Neuronal stem cell (in vitro differentiated cells): ENCODE results near the gene TYW1.
"Not testable (repeated sequence)": the region's sequence is repeated elsewhere in the genome, so short reads cannot be mapped to it uniquely, and the experiment has no call there.

Experiments used
- DNase-seq: peaks from one replicate; pipeline ENCODE4 v3.0.0-alpha.2; 2013; ENCODE audit warnings: low spot score
- H2AFZ ChIP-seq: one replicate; pipeline ENCODE4 v1.6.1; 2013; ENCODE audit warnings: mild to moderate bottlenecking, low read length, inconsistent platforms
- H2AK5ac ChIP-seq: 2 replicates; pipeline ENCODE4 v1.6.1; 2013; ENCODE audit warnings: low read depth, mild to moderate bottlenecking, inconsistent platforms, low read length, moderate library complexity, mixed read lengths
- H2BK120ac ChIP-seq: 2 replicates; pipeline ENCODE4 v1.6.1; 2013; ENCODE audit warnings: low read depth, mild to moderate bottlenecking, inconsistent platforms, low read length, moderate library complexity, mixed read lengths
- H2BK12ac ChIP-seq: one replicate; pipeline ENCODE4 v1.6.1; 2013; ENCODE audit warnings: low read length, inconsistent platforms
- H2BK15ac ChIP-seq: 2 replicates; pipeline ENCODE4 v1.6.1; 2013; ENCODE audit warnings: mild to moderate bottlenecking, low read length, inconsistent platforms, mixed read lengths
- H2BK5ac ChIP-seq: one replicate; pipeline ENCODE4 v1.6.1; 2013; ENCODE audit warnings: inconsistent platforms, mild to moderate bottlenecking, low read length, moderate library complexity
- H3K14ac ChIP-seq: one replicate; pipeline ENCODE4 v1.6.1; 2013; ENCODE audit warnings: low read length, inconsistent platforms
- H3K18ac ChIP-seq: 2 replicates; pipeline ENCODE4 v1.6.1; 2013; ENCODE audit warnings: low read length, inconsistent platforms
- H3K23ac ChIP-seq: 2 replicates; pipeline ENCODE4 v1.6.1; 2013; ENCODE audit warnings: low read depth, mild to moderate bottlenecking, mixed read lengths, low read length, inconsistent platforms; ENCODE audit not compliant: poor library complexity
- H3K27ac ChIP-seq: replicated peaks from 3 replicates; pipeline ENCODE4 v1.5.1; 2013; ENCODE audit warnings: low read length, inconsistent platforms
- H3K27me3 ChIP-seq, 3 experiments: 2 replicates each; pipeline ENCODE4 v1.6.1; 2013; ENCODE audit warnings: low read length in 3 of 3, mild to moderate bottlenecking in 2 of 3, inconsistent platforms in 1 of 3, low read depth in 1 of 3, mixed read lengths in 1 of 3, moderate library complexity in 1 of 3; ENCODE audit not compliant: control insufficient read depth in 3 of 3, insufficient read depth in 3 of 3
- H3K36me3 ChIP-seq, 2 donors: replicated peaks in 1 of 2; 2 replicates each; pipeline ENCODE4 v1.6.1; 2013; ENCODE audit warnings: low read length in 2 of 2; ENCODE audit not compliant: control insufficient read depth in 2 of 2, insufficient read depth in 2 of 2
- H3K4ac ChIP-seq: 2 replicates; pipeline ENCODE4 v1.6.1; 2013; ENCODE audit warnings: inconsistent platforms, mild to moderate bottlenecking, low read length, moderate library complexity
- H3K4me1 ChIP-seq, 2 donors: 1 replicate in 1 of 2; 2 replicates in 1 of 2; pipeline ENCODE4 v1.6.1; 2013; ENCODE audit warnings: low read length in 2 of 2, low read depth in 1 of 2; ENCODE audit not compliant: control insufficient read depth in 2 of 2, insufficient read depth in 1 of 2
- H3K4me2 ChIP-seq: one replicate; pipeline ENCODE4 v1.6.1; 2013; ENCODE audit warnings: mild to moderate bottlenecking, low read length, inconsistent platforms; ENCODE audit not compliant: insufficient read depth, poor library complexity, severe bottlenecking
- H3K4me3 ChIP-seq, 2 donors: 2 replicates each; pipeline ENCODE4 v1.5.1; 2013; ENCODE audit warnings: low read length in 2 of 2, mild to moderate bottlenecking in 2 of 2, inconsistent platforms in 1 of 2, moderate library complexity in 1 of 2
- H3K79me1 ChIP-seq: one replicate; pipeline ENCODE4 v1.6.1; 2013; ENCODE audit warnings: low read depth, mild to moderate bottlenecking, inconsistent platforms, low read length, moderate library complexity
- H3K9ac ChIP-seq: one replicate; pipeline ENCODE4 v1.6.1; 2013; ENCODE audit warnings: mild to moderate bottlenecking, low read depth, low read length, inconsistent platforms; ENCODE audit not compliant: poor library complexity
- H3K9me3 ChIP-seq, 2 donors: replicated peaks in 1 of 2; 2 replicates each; pipeline versions ENCODE3 to v1.6.1; 2013; ENCODE audit warnings: low read length in 2 of 2, mild to moderate bottlenecking in 2 of 2, inconsistent platforms in 1 of 2, low read depth in 1 of 2, mixed read lengths in 1 of 2, moderate library complexity in 1 of 2; ENCODE audit not compliant: control insufficient read depth in 2 of 2, insufficient read depth in 1 of 2
- H4K8ac ChIP-seq: one replicate; pipeline ENCODE4 v1.6.1; 2013; ENCODE audit warnings: low read depth, mild to moderate bottlenecking, inconsistent platforms, low read length, moderate library complexity
- H4K91ac ChIP-seq: one replicate; pipeline ENCODE4 v1.6.1; 2013; ENCODE audit warnings: low read length, low read depth, mild to moderate bottlenecking, inconsistent platforms; ENCODE audit not compliant: poor library complexity
- WGBS, 2 donors: extraction: QIAGEN DNeasy Blood & Tissue Kit; methylation state at CpG; one replicate each; pipeline ENCODE4 v1.1.7; 2013; ENCODE audit warnings: missing lambda C conversion rate in 2 of 2, mixed read lengths in 1 of 2; ENCODE audit not compliant: insufficient read length in 2 of 2, insufficient replicate concordance in 1 of 2; ENCODE audit errors: extremely low coverage in 2 of 2; 5-methylcytosine and 5-hydroxymethylcytosine counted together

Gene TYW1

DNA sequence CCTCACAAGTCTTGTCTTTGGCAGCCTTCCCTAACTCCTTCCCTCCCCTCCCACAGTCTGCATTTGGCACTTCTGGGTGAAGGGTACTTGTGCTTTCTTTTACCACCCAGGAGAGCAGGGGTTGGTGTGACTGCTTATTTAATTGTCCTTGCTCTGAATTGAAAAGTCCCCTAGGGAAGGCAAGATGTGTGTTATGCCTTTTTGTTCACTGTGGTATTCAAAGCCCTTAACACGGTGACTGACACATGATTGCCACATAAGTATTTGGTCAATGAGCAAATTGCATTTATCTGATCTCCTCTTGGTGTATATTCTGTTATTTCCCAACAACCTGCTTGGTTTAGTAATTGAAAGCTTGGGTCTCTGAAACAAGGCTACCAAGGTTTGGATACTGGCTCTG lies 134.1 kb downstream of the TYW1 start:
- not testable (repeated sequence) for H3K9ac ChIP-seq, H2BK15ac ChIP-seq, H3K9me3 ChIP-seq, H2AK5ac ChIP-seq, H3K4me3 ChIP-seq, H3K27ac ChIP-seq, H3K4me1 ChIP-seq, H2BK5ac ChIP-seq, H3K4me2 ChIP-seq, H3K23ac ChIP-seq, H3K36me3 ChIP-seq, H2AFZ ChIP-seq, H3K27me3 ChIP-seq, H3K4ac ChIP-seq, H3K14ac ChIP-seq, H2BK12ac ChIP-seq, H2BK120ac ChIP-seq, H3K79me1 ChIP-seq, DNase-seq, H4K91ac ChIP-seq, H3K18ac ChIP-seq, H4K8ac ChIP-seq
- no CpG with 5 or more reads among the region's 1 CpG for WGBS, 2 donors

DNA sequence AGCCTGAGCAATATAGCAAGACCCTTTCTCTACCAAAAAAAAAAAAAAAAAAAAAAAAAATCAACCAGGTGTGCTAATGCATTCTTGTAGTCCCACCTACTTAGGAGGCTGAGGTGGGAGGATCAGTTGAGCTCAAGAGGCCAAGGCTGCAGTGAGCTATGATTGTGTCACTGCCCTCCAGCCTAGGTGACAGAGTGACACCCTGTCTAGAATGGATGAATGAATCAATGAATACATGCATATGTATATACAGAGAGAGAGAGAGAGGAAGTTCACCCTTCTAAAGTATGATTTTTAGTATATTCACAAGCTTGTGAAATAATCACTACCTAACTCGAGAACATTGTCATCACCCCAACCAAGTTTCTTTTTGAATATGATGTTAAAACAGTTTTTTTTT lies 138.3 kb downstream of the TYW1 start:
- H2BK5ac ChIP-seq, H3K27me3 ChIP-seq, H2AK5ac ChIP-seq, H3K4ac ChIP-seq, H3K9me3 ChIP-seq, H3K4me2 ChIP-seq, H4K91ac ChIP-seq, H3K27ac ChIP-seq, H3K79me1 ChIP-seq, H3K18ac ChIP-seq, H2BK12ac ChIP-seq, H4K8ac ChIP-seq, H3K23ac ChIP-seq, H3K4me1 ChIP-seq, H2BK120ac ChIP-seq, H3K4me3 ChIP-seq, H3K36me3 ChIP-seq, H2AFZ ChIP-seq, H2BK15ac ChIP-seq, H3K14ac ChIP-seq, H3K9ac ChIP-seq, DNase-seq: not testable (repeated sequence)
- no CpG with 5 or more reads among the region's 1 CpG for WGBS, 2 donors

DNA sequence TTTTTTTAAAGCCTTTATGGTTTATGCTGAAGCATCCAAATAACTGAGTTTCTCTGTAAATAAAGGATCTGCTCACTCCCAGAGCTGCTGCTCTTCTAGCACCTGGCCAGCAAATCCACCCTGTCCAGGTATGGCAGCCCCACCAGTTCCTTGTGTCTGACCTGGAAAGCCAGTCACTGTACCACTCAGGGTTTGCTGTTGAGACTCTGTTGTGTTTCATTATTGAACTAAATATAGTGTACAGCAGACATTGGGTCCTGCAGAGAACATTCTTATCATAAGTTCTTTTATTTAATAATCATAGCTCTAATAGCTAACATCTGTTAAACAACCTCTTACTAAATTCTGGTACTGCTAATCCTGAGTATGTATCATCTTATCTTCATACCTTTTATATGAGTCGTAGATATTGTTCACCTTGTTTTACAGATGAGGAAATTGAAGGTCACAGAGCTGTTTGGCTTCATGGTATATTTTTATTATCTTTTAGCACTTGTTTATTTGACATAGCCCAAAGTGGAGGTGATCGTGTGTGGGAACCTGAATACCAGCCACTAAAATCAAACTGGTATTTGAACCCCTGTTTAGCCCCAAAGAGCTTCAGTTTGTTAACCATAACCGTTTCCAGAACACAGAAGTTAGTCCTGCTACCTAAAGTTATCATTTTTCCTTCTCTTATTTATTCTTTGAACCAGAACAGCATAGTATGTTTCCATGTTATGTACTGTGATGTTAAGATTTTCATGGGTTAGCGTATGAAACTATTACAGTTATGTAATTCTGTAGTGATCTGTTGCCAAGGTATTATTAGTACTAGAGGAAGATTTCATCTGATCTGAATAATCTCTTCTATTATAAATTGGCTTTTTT lies 139.2 kb downstream of the TYW1 start:
- DNase-seq, H2BK12ac ChIP-seq, H2AFZ ChIP-seq, H3K4ac ChIP-seq, H3K79me1 ChIP-seq, H3K9me3 ChIP-seq, H3K14ac ChIP-seq, H3K23ac ChIP-seq, H3K27me3 ChIP-seq, H2BK15ac ChIP-seq, H2BK5ac ChIP-seq, H4K8ac ChIP-seq, H3K4me2 ChIP-seq, H3K9ac ChIP-seq, H3K4me1 ChIP-seq, H3K4me3 ChIP-seq, H3K18ac ChIP-seq, H3K36me3 ChIP-seq, H2BK120ac ChIP-seq, H3K27ac ChIP-seq, H2AK5ac ChIP-seq, H4K91ac ChIP-seq: not testable (repeated sequence)
- WGBS, 2 donors: no CpG with 5 or more reads among the region's 4 CpGs

DNA sequence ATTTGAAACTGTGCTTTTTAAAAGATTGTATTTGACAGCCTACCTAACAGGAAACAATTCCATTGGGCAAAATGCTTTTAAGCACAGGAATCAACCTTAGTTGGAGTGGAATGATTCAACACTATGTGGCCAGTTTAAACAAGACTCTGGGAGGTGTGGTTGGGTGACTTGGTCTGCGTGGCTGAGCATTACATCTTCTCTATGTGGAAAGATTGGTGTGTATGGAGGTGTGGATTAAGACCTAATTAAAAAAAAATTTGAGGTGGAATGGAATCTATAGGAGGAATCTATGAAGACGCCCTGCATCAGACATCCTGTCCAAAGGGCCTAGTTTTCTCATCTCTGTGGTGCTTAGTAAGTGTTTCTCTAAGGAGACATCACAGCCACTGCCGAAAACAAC lies 140.9 kb downstream of the TYW1 start:
- no CpG with 5 or more reads among the region's 3 CpGs for WGBS, 2 donors
- not testable (repeated sequence) for H2BK5ac ChIP-seq, H4K91ac ChIP-seq, H3K4ac ChIP-seq, H3K36me3 ChIP-seq, H3K27ac ChIP-seq, H3K18ac ChIP-seq, H2BK12ac ChIP-seq, H3K79me1 ChIP-seq, H2AK5ac ChIP-seq, H4K8ac ChIP-seq, H3K27me3 ChIP-seq, H2BK15ac ChIP-seq, H3K23ac ChIP-seq, DNase-seq, H3K4me3 ChIP-seq, H3K9me3 ChIP-seq, H3K4me2 ChIP-seq, H2BK120ac ChIP-seq, H3K14ac ChIP-seq, H3K4me1 ChIP-seq, H3K9ac ChIP-seq, H2AFZ ChIP-seq
